IPS-20b (cell line): Measurements from ENCODE around the gene DGLUCY.
A peak's percentile ranks its signal among the peaks of the same experiment; 100 is the strongest.
"Not testable (repeated sequence)": the region's sequence is repeated elsewhere in the genome, so short reads cannot be mapped to it uniquely, and the experiment has no call there.

Source experiments
- H3K27ac ChIP-seq: one replicate; pipeline ENCODE4 v1.5.1; 2013; ENCODE audit warnings: low read length
- H3K27me3 ChIP-seq: 2 replicates; pipeline ENCODE4 v1.6.1; 2013; ENCODE audit warnings: mild to moderate bottlenecking, low read length, inconsistent platforms; ENCODE audit not compliant: insufficient read depth
- H3K36me3 ChIP-seq: 2 replicates; pipeline ENCODE4 v1.6.1; 2013; ENCODE audit warnings: low read depth, mild to moderate bottlenecking, inconsistent platforms, low read length, moderate library complexity; ENCODE audit not compliant: insufficient read depth
- H3K4me1 ChIP-seq: 2 replicates; pipeline ENCODE4 v1.6.1; 2013; ENCODE audit warnings: mild to moderate bottlenecking, control low read depth, inconsistent platforms, low read length, moderate library complexity; ENCODE audit not compliant: insufficient read depth
- H3K4me3 ChIP-seq: 2 replicates; pipeline ENCODE4 v1.5.1; 2013; ENCODE audit warnings: mild to moderate bottlenecking, low read length, inconsistent platforms
- H3K9ac ChIP-seq: 2 replicates; pipeline ENCODE4 v1.6.1; 2013; ENCODE audit warnings: low read depth, mild to moderate bottlenecking, inconsistent platforms, low read length, moderate library complexity
- H3K9me3 ChIP-seq: 2 replicates; pipeline ENCODE4 v1.6.1; 2013; ENCODE audit warnings: mild to moderate bottlenecking, low read depth, low read length, inconsistent platforms; ENCODE audit not compliant: insufficient read depth

Gene DGLUCY

GRCh38 chr14:91243074-91243471 lies 129.2 kb downstream of the DGLUCY start:
- H3K27me3 ChIP-seq = peaks cover 6% of the 10 kb centered on the region; the same call in 1 of the 2 replicates
- no peak overlapping the region for H3K27ac ChIP-seq
- no peaks in the 10 kb centered on the region for H3K9me3 ChIP-seq
- peaks cover 6% of the 10 kb centered on the region; the same call in 1 of the 2 replicates for H3K4me1 ChIP-seq
- H3K9ac ChIP-seq = no peak overlapping the region
- no peak overlapping the region for H3K4me3 ChIP-seq
- no peaks in the 10 kb centered on the region for H3K36me3 ChIP-seq

- H3K4me3 ChIP-seq = no peak within 1 kb of the TSS
Measured at GRCh38 chr14:91244501-91244901, 130.6 kb downstream of the DGLUCY start, which contains the start of gene GPR68. Gene GPR68 (minus strand): TSS chr14:91244704. CDS start chr14:91235050, 9,654 bp downstream.

GRCh38 chr14:91245029-91245428 lies 131.2 kb downstream of the DGLUCY start:
- no peak overlapping the region for H3K27ac ChIP-seq
- H3K4me1 ChIP-seq = peaks cover 9% of the 10 kb centered on the region; the same call in 1 of the 2 replicates
- no peak overlapping the region for H3K4me3 ChIP-seq
- H3K27me3 ChIP-seq = peaks cover 6% of the 10 kb centered on the region; the same call in 1 of the 2 replicates
- H3K9ac ChIP-seq = no peak overlapping the region
- H3K9me3 ChIP-seq = no peaks in the 10 kb centered on the region
- H3K36me3 ChIP-seq = no peaks in the 10 kb centered on the region

More at GRCh38 chr14:91244501-91244901, 130.6 kb downstream of the DGLUCY start, which contains the start of gene GPR68:
- Histone ChIP-seq H3K4me1 (peaks cover 6% of the 10 kb centered on the region; the same call in 1 of the 2 replicates), H3K36me3 (no peaks in the 10 kb centered on the region), H3K9me3 (no peaks in the 10 kb centered on the region), H3K27me3 (peaks cover 6% of the 10 kb centered on the region; the same call in 1 of the 2 replicates), H3K9ac (no peak within 1 kb of the TSS), H3K27ac (no peak within 1 kb of the TSS)

- H3K27me3 ChIP-seq, H3K4me3 ChIP-seq, H3K4me1 ChIP-seq, H3K9ac ChIP-seq, H3K36me3 ChIP-seq, H3K27ac ChIP-seq, H3K9me3 ChIP-seq: not testable (repeated sequence)
Measured at GRCh38 chr14:91245616-91246015, 131.7 kb downstream of the DGLUCY start.

- H3K27me3 ChIP-seq = peaks cover 6% of the 10 kb centered on the region; the same call in 1 of the 2 replicates
- H3K4me1 ChIP-seq = peaks cover 10% of the 10 kb centered on the region; the same call in 1 of the 2 replicates
- no peak overlapping the region for H3K27ac ChIP-seq
- H3K36me3 ChIP-seq = no peaks in the 10 kb centered on the region
- H3K4me3 ChIP-seq = no peak overlapping the region
- H3K9me3 ChIP-seq = no peaks in the 10 kb centered on the region
- H3K9ac ChIP-seq = no peak overlapping the region
Measured at GRCh38 chr14:91246051-91246852, 132.4 kb downstream of the DGLUCY start.

- no peak overlapping the region for H3K9ac ChIP-seq
- no peak overlapping the region for H3K27ac ChIP-seq
- H3K9me3 ChIP-seq = no peaks in the 10 kb centered on the region
- H3K4me3 ChIP-seq = no peak overlapping the region
- H3K4me1 ChIP-seq = peaks cover 6% of the 10 kb centered on the region; the same call in 1 of the 2 replicates
- peaks cover 30% of the 10 kb centered on the region for H3K27me3 ChIP-seq
- H3K36me3 ChIP-seq = no peaks in the 10 kb centered on the region
Measured at GRCh38 chr14:91249841-91250616, 136.2 kb downstream of the DGLUCY start.

- no peak overlapping the region for H3K27ac ChIP-seq
- no peaks in the 10 kb centered on the region for H3K36me3 ChIP-seq
- H3K9me3 ChIP-seq = no peaks in the 10 kb centered on the region
- no peak overlapping the region for H3K9ac ChIP-seq
- H3K4me3 ChIP-seq = no peak overlapping the region
- H3K27me3 ChIP-seq = peaks cover 37% of the 10 kb centered on the region
- peaks cover 6% of the 10 kb centered on the region; the same call in 1 of the 2 replicates for H3K4me1 ChIP-seq
Measured at GRCh38 chr14:91250912-91251311, 137.0 kb downstream of the DGLUCY start.

- H3K4me1 ChIP-seq = peaks cover 12% of the 10 kb centered on the region; the same call in 1 of the 2 replicates
- peaks cover 37% of the 10 kb centered on the region for H3K27me3 ChIP-seq
- H3K9me3 ChIP-seq = no peaks in the 10 kb centered on the region
- no peaks in the 10 kb centered on the region for H3K36me3 ChIP-seq
- peak overlapping the region; percentile 71 for H3K4me3 ChIP-seq
- no peak overlapping the region for H3K27ac ChIP-seq
- peak overlapping the region; percentile 22; the same call in 1 of the 2 replicates for H3K9ac ChIP-seq
Measured at GRCh38 chr14:91252871-91253794, 139.3 kb downstream of the DGLUCY start.

GRCh38 chr14:91253795-91254323 lies 140.0 kb downstream of the DGLUCY start:
- Histone ChIP-seq H3K4me1 (peaks cover 12% of the 10 kb centered on the region; the same call in 1 of the 2 replicates), H3K9me3 (no peaks in the 10 kb centered on the region), H3K27ac (no peak overlapping the region), H3K27me3 (peaks cover 37% of the 10 kb centered on the region), H3K36me3 (no peaks in the 10 kb centered on the region), H3K9ac (peak overlapping the region; percentile 22; the same call in 1 of the 2 replicates), H3K4me3 (peak overlapping the region; percentile 71)

GRCh38 chr14:91254461-91254860 lies 140.6 kb downstream of the DGLUCY start:
- no peak overlapping the region for H3K4me3 ChIP-seq
- peaks cover 37% of the 10 kb centered on the region for H3K27me3 ChIP-seq
- H3K9ac ChIP-seq = no peak overlapping the region
- H3K4me1 ChIP-seq = peaks cover 12% of the 10 kb centered on the region; the same call in 1 of the 2 replicates
- H3K36me3 ChIP-seq = no peaks in the 10 kb centered on the region
- H3K27ac ChIP-seq = no peak overlapping the region
- no peaks in the 10 kb centered on the region for H3K9me3 ChIP-seq
